GM18508 (cell line): ENCODE measurements around the gene NDUFA13.

ENCODE experiments used
- ATAC-seq: cut with Tn5 transposase; IDR thresholded peaks from one replicate; pipeline ENCODE4 v1.9.1; 2021; ENCODE audit warnings: moderate number of reproducible peaks; ENCODE audit not compliant: insufficient read depth, unreplicated experiment

NDUFA13 gene

DNA sequence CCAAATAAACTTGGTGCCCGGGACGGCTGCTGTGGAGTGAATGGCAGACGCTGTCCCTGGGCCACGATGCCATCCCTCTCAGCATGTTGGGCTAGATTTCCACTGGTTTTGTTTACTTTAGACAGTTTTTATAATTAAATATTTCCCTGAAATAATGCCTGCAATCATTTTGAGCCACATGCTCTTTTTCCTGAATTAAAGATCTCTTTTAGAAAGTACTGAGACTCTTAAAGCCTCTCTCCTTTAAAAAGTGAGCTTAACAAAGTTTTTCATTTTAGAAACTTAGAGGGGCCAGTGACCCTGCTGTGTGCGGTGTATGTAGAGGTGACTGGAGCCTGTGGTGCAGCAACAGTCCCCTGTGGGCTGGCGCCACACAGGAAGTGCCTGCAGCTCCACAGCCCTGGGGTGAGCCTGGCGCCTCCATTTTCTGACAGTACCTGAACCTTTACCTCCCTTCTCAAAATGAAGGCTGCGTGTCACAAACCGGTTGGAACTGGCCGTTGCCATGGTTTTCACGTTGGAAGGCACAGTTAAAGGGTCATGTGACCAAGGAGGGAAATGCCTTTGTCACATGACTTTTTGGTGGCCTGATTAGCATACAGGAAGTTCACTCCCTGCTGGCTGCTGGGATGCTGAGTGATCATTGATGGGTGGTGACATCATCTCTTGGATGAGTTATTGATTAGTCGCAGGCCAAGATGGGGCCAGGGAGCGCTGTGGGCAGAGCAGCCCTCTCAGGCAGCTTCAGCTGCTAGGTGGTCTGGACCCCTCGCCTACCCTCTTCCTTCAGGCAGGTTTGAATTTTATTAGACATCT lies 26.9 kb upstream of the NDUFA13 start:
- ATAC-seq, result peak; percentile 44

DNA sequence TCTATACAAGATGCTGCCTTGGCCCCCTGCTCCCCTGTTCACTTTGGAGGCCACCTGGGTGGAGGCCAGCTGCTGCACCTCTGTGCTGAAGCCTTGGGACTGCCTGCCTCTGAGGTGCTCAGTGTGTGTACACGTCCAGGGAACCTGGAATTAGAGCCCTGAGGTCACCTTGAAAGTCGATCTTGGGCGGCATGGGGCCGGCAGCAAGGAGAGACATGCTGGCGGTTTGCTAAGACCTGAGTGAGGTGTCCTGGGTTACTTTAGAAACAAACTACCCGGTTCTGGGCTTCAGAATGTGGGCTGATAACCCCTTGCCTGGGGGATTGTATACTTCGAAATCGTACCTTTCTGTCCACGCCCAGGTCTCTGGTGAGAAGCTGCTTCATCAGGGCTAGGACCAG lies 26.2 kb upstream of the NDUFA13 start:
- no peak for ATAC-seq

DNA sequence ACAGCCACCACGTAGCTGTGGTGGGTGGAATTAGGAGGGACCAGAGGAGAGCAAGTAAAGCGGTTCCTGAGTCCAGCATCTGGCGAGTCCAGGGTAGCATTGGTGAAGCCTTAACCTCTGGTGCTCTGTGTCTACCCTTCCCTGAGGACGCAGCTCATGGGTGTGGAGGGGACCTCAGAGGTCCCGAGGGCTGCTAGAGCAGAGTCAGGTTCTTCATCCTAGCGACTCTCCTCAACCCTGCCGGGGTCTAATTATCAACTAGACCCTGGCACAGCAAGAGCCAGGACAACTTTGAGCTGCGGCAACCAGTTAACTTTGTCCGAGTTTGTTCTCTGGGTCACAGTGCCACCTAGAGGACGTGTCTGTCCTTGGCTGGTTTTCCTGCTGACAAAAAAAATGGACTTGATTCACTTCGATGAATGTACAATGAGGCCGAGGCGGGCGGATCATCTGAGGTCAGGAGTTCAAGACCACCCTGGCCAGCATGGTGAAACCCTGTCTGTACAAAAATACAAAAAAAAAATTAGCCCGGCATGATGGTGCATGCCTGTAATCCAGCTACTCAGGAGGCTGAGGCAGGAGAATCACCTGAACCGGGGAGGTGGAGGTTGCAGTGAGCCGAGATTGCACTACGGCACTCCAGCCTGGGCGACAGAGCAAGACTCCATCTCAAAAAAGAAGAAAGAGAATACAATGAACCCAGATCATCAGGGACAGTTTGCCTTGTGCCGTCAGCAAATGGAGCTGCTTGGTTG lies 25.6 kb upstream of the NDUFA13 start:
- no peak for ATAC-seq

DNA sequence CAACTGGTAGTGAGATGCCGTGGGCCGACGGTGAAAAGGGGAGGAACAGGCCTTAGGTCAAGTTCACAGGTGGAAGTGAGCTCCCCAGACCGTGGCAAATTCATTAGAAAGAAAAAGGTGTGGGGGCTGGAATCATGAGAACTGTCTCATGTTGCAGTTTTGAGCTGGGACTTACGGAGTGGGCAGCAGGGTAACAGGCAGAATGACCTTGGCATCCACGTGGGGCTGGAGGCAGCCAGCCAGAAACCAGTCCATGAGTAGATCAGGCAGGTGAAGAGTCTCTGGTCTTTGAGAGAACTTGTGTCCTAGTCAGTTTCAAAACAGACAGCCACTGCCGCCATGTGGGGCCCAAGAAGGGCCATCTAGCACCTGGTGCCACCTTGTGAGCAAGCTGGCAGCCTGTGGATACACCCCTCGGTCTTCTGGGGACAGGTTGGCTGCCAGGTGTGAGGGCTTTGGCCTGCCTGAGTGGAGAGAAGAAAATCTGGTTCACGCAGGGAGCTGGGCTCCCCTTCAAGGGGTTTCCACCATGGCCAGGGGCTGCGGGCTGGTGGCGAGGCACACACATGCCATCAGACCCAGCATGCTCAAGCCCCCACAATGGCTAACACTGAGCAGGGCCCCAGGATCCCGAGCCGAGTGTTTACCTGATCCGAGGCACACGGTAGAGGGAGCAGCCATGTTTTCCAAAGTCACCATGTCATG lies 24.6 kb upstream of the NDUFA13 start:
- no peak for ATAC-seq

DNA sequence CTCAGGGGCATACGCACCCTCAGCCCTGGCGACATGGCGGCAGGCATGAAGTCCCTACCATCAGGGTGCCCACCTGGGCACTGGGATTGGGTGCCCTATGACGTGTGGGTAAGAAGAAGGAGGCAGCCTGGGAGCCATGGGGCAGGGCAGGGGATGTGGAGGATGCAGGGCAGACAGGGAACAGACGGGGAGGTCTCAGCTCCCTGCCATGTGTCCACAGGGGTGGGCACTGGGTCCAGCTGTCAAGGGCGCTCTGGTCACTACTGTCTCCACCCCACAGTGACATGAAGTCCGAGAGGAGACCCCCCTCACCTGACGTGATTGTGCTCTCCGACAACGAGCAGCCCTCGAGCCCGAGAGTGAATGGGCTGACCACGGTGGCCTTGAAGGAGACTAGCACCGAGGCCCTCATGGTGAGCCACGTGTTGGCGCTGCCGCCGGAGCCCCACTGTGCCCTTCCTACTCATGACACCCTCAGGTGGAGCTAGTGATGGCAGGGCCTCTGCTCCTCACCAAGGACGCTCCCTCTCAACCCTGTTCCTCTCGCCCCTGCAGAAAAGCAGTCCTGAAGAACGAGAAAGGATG lies 23.9 kb upstream of the NDUFA13 start:
- ATAC-seq, result no peak

DNA sequence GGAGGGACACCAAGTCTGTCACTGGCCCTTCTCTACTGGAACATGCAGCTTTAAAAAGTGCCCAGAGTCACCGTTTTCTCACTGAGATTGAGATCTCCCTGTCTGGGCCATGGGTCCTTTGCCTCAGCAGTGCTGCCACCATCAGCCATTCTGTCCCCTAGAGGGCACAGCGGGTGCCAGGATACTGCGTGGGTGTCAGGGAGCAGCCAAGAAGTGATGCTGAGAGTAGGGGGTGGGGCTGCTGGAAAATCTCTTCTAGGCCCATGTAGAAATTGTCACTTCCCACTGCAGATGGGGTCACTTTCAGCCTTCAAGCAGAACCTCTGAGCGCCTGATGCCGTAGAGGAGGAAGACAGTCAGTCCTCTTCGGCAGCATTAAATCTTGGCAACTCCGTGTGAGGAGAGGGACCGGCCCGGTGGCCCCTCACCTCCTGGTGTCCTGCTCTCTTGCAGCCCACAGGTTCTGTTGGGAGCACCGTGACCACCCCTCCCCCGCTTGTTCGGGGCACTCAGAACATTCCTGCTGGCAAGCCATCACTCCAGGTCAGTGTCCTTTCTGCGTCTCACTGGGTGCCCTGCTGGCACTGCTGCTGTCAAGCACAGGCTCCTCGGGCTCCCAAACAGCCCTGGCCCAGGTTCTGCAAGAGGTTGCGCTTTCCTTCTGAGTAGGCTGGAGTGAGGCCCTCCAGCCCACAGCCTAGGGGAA lies 22.0 kb upstream of the NDUFA13 start:
- no peak for ATAC-seq

DNA sequence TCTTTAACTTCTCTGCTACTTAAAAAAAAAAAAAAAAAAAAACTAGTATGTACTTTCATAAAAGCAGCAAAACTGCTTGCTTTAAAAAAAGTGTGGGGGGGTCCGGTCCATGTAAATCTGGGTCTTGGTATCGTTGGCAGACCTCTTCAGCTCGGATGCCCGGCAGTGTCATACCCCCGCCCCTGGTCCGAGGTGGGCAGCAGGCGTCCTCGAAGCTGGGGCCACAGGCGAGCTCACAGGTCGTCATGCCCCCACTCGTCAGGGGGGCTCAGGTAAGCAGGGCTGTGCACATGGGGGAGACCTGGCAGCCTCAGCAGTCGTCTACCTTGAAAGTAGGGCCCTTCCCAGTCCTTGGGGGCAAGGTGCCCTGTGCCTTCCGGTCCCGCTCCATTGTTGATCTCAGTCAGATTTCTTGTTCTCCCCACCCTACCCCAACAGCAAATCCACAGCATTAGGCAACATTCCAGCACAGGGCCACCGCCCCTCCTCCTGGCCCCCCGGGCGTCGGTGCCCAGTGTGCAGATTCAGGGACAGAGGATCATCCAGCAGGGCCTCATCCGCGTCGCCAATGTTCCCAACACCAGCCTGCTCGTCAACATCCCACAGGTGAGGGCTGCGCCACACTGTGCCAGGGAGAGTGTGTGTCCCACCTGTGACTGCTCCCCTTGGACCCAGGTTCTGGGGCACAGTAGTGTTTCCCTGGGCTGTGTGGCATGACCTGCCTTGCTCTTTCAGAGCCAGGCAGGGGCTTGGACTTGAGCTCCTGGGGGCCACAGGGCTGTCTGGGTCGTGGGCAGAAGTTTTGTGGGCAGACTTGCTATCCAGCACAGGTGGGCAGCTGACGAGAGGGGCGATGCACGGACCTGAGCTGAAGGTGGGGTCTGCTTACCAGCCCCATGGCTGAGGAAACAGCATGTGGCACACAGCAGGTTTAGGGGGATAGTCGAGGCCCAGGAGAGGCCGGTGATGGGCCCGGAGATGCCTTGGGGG lies 20.1 kb upstream of the NDUFA13 start:
- ATAC-seq, result no peak

DNA sequence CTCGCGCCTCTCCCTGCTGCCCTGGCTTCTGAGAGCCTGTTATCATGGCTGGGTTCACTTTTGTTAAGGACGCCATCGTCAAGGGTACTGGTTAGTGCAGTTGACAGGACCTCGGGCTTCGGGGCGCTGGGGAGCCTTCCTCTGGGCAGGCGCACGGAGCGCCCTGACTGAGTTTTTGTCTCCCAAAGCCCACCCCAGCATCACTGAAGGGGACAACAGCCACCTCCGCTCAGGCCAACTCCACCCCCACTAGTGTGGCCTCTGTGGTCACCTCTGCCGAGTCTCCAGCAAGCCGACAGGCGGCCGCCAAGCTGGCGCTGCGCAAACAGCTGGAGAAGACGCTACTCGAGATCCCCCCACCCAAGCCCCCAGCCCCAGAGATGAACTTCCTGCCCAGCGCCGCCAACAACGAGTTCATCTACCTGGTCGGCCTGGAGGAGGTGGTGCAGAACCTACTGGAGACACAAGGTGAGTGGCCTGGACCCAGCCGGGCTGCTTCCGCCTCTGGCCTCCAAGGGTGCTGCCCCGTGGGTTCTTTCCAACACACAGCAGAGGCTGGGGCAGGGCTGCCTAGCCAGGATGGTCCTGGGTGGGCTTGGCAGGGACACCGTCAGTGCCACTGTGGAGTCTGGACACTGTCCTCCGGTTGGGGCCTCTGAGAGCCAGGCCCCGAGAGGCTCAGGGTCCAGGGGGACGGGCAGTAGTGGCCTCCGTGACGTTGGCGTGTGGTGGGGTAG lies 17.6 kb upstream of the NDUFA13 start:
- ATAC-seq, result no peak

DNA sequence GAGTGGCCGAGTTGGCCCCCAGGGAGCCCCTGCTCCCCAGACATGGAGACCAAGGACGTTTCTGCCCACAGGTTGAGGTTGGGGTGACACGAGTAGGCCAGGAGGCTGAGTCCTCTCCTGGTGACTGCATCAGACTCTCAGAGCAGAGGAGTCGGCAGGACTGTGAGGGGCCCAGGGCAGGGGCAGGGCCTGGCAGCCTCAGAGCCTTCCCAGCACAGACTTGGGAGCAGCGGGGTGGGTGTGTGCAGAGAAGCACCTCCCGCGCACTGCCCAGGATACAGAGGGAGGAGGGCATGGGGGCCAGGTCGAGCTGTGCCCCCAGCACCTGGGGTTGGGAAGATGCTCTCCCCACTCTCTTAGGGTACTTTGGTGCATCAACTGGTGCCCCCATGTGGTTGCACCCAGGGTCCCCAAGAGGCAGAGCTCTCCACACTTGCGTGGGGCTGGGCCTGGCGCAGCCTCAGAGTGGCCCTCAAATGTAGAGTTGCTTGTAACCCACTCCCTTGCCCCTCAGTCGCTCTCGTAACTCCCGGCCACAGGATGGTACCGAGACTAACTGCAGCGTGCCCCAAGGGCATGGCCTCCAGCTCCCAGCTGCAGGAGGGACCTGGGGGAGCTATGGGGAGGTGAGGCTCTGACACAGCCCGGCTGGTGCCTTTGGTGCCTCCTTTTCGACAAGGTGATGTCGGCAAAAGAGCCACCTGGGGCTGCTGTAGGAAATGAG lies 16.6 kb upstream of the NDUFA13 start:
- no peak for ATAC-seq

DNA sequence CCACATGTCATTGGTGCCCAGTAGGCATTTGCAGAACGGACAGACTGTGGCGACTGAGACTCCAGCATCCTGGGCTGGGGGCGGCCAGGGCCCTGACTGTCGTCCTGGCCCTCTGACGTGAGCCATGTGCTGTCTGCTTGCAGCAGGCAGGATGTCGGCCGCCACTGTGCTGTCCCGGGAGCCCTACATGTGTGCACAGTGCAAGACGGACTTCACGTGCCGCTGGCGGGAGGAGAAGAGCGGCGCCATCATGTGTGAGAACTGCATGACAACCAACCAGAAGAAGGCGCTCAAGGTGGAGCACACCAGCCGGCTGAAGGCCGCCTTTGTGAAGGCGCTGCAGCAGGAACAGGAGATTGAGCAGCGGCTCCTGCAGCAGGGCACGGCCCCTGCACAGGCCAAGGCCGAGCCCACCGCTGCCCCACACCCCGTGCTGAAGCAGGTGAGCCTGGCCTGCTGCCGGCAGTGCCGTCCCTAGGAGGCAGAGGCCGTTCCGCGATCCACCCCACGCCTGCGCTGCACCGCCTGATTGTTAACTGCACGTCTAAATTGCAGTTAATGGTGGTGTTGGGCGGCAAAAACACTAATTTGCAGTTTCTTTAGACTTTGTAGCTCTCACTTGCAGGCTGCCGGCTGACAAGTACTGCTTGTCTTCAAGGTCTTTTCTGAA lies 14.9 kb upstream of the NDUFA13 start:
- no peak for ATAC-seq

DNA sequence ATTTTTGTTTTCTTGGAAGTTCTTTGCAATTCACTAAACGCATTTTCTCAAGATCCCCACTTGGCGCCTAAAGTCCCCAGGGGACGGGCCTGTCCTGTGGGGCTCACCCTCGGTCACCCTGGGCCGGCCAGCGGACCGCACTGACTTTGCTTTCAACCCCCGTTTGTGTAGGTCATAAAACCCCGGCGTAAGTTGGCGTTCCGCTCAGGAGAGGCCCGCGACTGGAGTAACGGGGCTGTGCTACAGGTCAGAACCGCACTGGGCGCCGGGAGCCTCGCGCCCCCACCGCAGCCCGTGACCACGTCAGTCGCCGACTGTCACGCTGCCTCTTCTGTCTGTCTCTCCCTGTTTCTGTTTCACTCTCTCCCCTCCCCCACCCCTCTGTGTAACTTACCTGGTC lies 14.2 kb upstream of the NDUFA13 start:
- ATAC-seq, result no peak

DNA sequence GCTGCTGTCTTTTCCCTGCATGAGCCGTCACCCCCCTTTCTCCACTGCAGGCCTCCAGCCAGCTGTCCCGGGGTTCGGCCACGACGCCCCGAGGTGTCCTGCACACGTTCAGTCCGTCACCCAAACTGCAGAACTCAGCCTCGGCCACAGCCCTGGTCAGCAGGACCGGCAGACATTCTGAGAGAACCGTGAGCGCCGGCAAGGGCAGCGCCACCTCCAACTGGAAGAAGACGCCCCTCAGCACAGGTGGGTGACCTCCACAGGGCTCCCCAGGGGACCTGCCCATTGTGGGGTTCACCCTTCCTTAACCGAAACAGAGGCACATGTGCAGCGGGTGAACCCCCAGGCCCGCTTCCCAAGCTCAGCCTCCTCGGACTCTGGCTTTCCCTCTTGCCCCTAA lies 13.7 kb upstream of the NDUFA13 start:
- ATAC-seq, result no peak

DNA sequence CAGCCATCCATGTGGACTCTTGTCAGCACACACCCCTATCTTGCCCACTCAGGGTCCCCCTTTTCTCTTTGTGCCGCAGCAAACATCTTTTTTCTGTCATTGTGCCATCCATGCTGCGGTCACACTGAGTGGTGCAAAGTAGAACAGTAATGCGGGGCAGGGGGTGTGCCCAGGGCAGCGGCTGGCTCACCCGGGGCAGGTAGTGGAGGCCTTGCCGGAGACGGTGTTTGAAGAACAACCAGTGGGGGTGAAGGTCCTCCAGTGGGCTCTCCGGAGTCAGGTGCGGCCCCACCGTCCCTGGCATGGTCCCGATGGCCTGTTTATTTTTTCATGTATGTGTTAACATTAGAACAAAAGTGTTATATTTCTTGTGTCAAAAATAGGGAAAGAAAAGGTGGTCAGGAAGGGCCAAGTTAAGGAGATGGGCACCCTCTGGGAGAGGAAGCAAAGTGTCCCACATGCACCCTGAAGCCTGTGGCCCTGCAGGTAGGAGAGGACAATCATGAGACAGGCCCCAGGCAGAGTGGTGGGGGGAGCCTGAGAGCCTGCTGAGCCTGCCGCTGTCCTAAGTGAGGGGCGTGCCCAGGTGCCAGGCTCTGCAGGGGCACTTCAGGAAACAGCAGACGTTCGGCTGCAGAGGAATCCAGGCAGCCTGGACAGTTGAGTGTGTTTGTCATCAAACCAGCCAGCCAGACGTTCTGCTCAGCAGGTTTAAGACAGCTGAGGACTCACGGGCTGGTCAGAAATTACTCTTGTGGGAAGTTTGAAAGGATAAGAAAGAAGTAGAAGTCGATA lies 13.0 kb upstream of the NDUFA13 start:
- no peak for ATAC-seq

DNA sequence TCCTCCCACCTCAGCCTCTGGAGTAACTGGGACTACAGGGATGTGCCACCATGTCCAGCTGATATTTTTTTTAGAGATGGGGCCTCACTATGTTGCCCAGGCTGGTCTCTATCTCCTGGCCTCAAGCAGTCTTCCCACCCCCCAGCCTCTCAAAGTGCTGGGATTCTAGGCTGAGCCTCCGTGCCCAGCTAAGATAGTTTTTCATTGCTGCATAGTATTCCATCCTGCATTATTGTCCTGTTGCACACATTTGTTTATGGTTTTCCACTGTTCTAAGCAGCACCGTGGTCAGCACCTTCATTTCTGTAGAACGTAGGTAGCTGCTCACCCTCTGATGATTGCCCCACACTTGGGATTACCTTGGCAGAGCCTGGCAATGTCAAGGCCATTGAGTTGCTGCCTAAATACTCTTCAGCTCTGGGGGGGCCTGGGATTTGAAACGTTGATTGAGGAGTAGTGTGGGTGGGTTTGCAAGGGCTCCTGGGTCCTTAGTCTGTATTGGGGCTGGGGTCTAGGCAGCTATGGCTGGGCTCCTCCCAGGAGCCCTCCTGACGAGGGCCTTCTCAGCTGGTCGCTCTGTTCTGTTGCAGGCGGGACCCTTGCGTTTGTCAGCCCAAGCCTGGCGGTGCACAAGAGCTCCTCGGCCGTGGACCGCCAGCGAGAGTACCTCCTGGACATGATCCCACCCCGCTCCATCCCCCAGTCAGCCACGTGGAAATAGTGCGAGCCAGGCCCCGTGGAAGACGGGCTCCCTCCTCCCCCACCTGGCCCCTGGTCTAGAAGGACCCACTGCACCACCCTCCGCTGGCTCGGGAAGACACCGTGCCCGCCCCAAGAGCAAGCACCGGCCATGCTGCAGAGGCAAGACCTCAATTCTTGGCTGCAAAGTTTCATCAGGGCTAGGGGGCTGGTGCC lies 11.0 kb upstream of the NDUFA13 start:
- no peak for ATAC-seq

DNA sequence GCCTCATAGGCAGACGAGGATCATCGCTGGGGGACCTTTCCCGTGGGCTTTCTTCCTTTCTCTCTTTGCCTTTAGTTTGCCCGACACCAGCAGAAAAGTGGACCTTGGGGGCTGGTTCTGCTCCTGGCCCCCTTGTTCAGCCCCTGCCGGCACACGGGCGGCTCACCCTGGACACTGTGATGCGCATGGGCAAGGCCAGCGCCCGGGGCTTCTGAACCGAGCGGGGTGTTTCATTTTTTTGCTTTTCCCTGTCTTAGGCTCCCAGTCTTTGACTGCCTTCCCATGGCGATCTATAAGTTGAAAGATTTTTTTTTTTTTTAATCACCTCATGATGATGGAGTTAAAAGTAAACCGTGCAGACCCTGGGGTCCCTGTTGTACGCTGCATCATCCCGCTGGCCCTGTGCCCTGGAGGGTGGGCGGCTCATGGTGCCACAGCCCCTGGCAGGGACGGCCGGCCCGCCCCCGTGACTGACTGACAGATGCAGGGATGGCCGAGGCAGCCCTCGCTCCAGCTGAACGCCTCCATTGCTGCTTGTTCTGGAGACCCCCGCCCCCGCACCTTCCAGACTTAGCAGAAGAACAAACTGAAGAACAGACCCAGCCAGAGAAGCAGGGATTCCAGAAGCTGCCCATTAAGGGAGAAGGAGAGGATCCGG lies 10.2 kb upstream of the NDUFA13 start:
- ATAC-seq, result no peak
